ENCODE data around the gene COTL1.
"Not testable (repeated sequence)": the region's sequence is repeated elsewhere in the genome, so short reads cannot be mapped to it uniquely, and the experiment has no call there.

The COTL1 gene

GRCh38 chr16:84529607-84530006 lies 88.3 kb downstream of the COTL1 start:
- DNase-seq (ENCODE audit: low read depth in 2 of 2) = no peak

- DNase-seq (ENCODE audit: low read depth in 2 of 2) = no peak
Measured at GRCh38 chr16:84528322-84528721, 89.6 kb downstream of the COTL1 start.

GRCh38 chr16:84527532-84528269 lies 90.2 kb downstream of the COTL1 start:
- no peak for DNase-seq (ENCODE audit: low read depth in 2 of 2)

- DNase-seq (ENCODE audit: low read depth in 2 of 2) = no peak
Measured at GRCh38 chr16:84526794-84527531, 90.9 kb downstream of the COTL1 start.

- not testable (repeated sequence) for DNase-seq (ENCODE audit: low read depth in 2 of 2)
Measured at GRCh38 chr16:84524941-84525581, 92.8 kb downstream of the COTL1 start.

- no peak for DNase-seq (ENCODE audit: low read depth in 2 of 2)
Measured at GRCh38 chr16:84524346-84524920, 93.4 kb downstream of the COTL1 start.

GRCh38 chr16:84521497-84521770 lies 96.4 kb downstream of the COTL1 start:
- no peak for DNase-seq (ENCODE audit: low read depth in 2 of 2)

- DNase-seq (ENCODE audit: low read depth in 2 of 2) = no peak
Measured at GRCh38 chr16:84520725-84521496, 97.0 kb downstream of the COTL1 start.

- no peak for DNase-seq (ENCODE audit: low read depth in 2 of 2)
Measured at GRCh38 chr16:84519855-84520254, 98.0 kb downstream of the COTL1 start.

- no peak for DNase-seq (ENCODE audit: low read depth in 2 of 2)
Measured at GRCh38 chr16:84518804-84519341, 99.0 kb downstream of the COTL1 start.

- not testable (repeated sequence) for DNase-seq (ENCODE audit: low read depth in 2 of 2)
Measured at GRCh38 chr16:84518220-84518619, 99.7 kb downstream of the COTL1 start.

GRCh38 chr16:84517366-84517765 lies 100.5 kb downstream of the COTL1 start:
- DNase-seq (ENCODE audit: low read depth in 2 of 2) = no peak
